ENCODE data around the gene FA2H. TPM values are rescaled to one million over a fixed set of nuclear protein-coding genes. Genes with fewer than 3 reads are reported as not detected.

The FA2H gene
- total and polyA plus RNA-seq, 7 donors = 0.06 to 0.10 (median 0.07) TPM; not detected in 4

- Histone ChIP-seq H3K36me3 (ENCODE audit: insufficient read depth in 1 of 2, low read depth in 1 of 2) (no peaks in the 10 kb centered on the region), H3K27ac (no peak overlapping the region), H3K27me3 (ENCODE audit: insufficient read depth in 3 of 3, low read length in 2 of 3) (peaks cover 0 to 4% (median 2%) of the 10 kb centered on the region in 3 donors), H3K9me3 (no peaks in the 10 kb centered on the region), H3K4me1 (no peaks in the 10 kb centered on the region), H3K4me3 (no peak overlapping the region)
- intact Hi-C loops (cut with DNase I) = no loop called here
- DNase-seq = no peak
- TF ChIP-seq, protein P1, sequence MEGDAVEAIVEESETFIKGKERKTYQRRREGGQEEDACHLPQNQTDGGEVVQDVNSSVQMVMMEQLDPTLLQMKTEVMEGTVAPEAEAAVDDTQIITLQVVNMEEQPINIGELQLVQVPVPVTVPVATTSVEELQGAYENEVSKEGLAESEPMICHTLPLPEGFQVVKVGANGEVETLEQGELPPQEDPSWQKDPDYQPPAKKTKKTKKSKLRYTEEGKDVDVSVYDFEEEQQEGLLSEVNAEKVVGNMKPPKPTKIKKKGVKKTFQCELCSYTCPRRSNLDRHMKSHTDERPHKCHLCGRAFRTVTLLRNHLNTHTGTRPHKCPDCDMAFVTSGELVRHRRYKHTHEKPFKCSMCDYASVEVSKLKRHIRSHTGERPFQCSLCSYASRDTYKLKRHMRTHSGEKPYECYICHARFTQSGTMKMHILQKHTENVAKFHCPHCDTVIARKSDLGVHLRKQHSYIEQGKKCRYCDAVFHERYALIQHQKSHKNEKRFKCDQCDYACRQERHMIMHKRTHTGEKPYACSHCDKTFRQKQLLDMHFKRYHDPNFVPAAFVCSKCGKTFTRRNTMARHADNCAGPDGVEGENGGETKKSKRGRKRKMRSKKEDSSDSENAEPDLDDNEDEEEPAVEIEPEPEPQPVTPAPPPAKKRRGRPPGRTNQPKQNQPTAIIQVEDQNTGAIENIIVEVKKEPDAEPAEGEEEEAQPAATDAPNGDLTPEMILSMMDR (IDR thresholded peaks at IDR 0.05) = no peak
- 80 to 84% (median 82%) methylated on average over 13 of the region's 13 CpGs for WGBS, 3 donors
- ATAC-seq = no peak
Observed at GRCh38 chr16:74718140-74718539, 56.5 kb downstream of the FA2H start.

- H3K36me3 ChIP-seq (ENCODE audit: insufficient read depth in 1 of 2, low read depth in 1 of 2) = no peaks in the 10 kb centered on the region
- peaks cover 0 to 4% (median 2%) of the 10 kb centered on the region in 3 donors for H3K27me3 ChIP-seq (ENCODE audit: insufficient read depth in 3 of 3, low read length in 2 of 3)
- H3K4me1 ChIP-seq = no peaks in the 10 kb centered on the region
- DNase-seq (no peak), ATAC-seq (no peak)
- no peak overlapping the region for H3K4me3 ChIP-seq
- TF ChIP-seq, protein P1 (IDR thresholded peaks at IDR 0.05) = no peak
- H3K27ac ChIP-seq = no peak overlapping the region
- no peaks in the 10 kb centered on the region for H3K9me3 ChIP-seq
- intact Hi-C loops (cut with DNase I) = no loop called here
- WGBS, 3 donors = 71 to 78% (median 74%) methylated on average over 7 of the region's 7 CpGs
Observed at GRCh38 chr16:74717367-74717766, 57.3 kb downstream of the FA2H start.

DNA sequence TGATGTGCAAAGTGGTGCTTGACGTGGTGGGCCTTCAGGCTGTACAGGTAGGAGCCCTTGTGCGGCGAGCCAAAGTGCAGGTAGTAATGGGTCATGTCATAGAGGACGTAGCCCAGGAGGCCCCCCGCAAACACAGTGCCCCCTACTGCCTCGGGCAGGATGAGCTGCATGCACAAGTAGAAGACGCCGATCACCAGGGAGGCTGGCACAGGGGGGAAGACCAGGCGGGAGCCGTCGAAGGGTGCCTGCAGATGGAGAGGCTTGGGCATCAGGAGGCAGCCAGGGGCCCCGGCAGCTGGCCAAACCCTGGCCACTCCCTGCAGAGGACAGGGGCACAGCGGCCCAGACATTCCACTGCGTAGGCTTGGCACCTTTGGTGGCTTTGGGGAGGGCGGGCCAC lies 58.3 kb downstream of the FA2H start:
- ATAC-seq = no peak
- intact Hi-C loops (cut with DNase I) = no loop called here

DNA sequence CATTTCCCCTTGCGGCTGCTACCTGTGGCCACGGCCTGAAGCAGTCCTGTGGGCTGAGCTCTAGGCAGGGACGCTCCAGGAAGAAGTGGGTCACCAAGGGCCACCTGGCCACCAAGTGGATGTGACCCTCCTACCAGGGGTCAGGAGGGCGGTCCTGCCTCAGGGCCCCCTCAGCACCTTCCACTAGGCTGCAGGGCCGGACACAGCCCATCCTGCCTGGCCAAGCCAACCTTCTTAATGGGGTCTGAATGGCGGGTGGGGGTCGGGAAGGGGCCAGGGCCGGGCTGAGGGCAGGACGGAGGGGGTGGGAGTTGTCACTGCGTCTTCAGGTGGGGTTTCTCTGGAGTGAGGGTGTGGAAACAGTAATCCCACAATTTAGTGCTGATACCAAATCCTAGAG lies 60.7 kb downstream of the FA2H start:
- Histone ChIP-seq H3K9me3 (no peaks in the 10 kb centered on the region), H3K27ac (no peak overlapping the region), H3K27me3 (ENCODE audit: insufficient read depth in 3 of 3, low read length in 2 of 3) (no peaks in the 10 kb centered on the region), H3K4me3 (no peak overlapping the region), H3K4me1 (no peaks in the 10 kb centered on the region), H3K36me3 (ENCODE audit: insufficient read depth in 1 of 2, low read depth in 1 of 2) (no peaks in the 10 kb centered on the region)
- DNase-seq (no peak), ATAC-seq (no peak)
- intact Hi-C loops (cut with DNase I) = no loop called here
- 81 to 92% (median 83%) methylated on average over 10 of the region's 10 CpGs for WGBS, 3 donors
- TF ChIP-seq, protein P1 (IDR thresholded peaks at IDR 0.05) = no peak

More for the DNA sequence above, 58.3 kb downstream of the FA2H start:
- Histone ChIP-seq H3K27me3 (ENCODE audit: insufficient read depth in 3 of 3, low read length in 2 of 3) (peaks cover 0 to 2% (median 0%) of the 10 kb centered on the region in 3 donors), H3K4me1 (no peaks in the 10 kb centered on the region), H3K9me3 (no peaks in the 10 kb centered on the region), H3K36me3 (ENCODE audit: insufficient read depth in 1 of 2, low read depth in 1 of 2) (no peaks in the 10 kb centered on the region), H3K27ac (no peak overlapping the region), H3K4me3 (no peak overlapping the region)
- TF ChIP-seq, protein P1 (IDR thresholded peaks at IDR 0.05) = no peak
- WGBS, 3 donors = 76 to 85% (median 79%) methylated on average over 15 of the region's 15 CpGs
- no peak for DNase-seq

DNA sequence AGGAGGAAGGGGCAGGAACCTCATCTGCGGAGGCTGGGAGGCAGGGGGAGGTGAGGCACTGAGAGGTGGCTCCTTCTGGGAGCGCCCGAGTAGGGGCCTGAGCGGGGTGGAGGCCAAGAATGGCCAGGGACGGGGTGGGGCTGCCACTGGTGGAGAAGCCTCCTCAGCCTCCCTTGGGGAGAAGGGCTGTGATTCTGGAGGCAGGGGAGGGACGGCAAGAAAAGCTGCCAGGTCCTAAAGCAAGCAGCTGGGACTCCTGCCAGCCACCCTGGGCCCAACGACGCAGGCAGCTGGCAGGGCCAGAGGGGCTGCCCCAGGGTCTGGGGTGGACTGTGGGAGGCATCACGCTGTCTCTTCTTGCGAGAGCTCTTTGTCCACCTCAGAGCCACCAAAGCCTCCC lies 61.3 kb downstream of the FA2H start:
- ATAC-seq (no peak), DNase-seq (no peak)
- H3K36me3 ChIP-seq (ENCODE audit: insufficient read depth in 1 of 2, low read depth in 1 of 2) = no peaks in the 10 kb centered on the region
- WGBS, 3 donors = 56 to 60% (median 56%) methylated on average over 9 to 10 of the region's 10 CpGs
- TF ChIP-seq, protein P1 (IDR thresholded peaks at IDR 0.05) = no peak
- H3K27me3 ChIP-seq (ENCODE audit: insufficient read depth in 3 of 3, low read length in 2 of 3) = no peaks in the 10 kb centered on the region
- no peak overlapping the region for H3K27ac ChIP-seq
- no peaks in the 10 kb centered on the region for H3K9me3 ChIP-seq
- H3K4me1 ChIP-seq = no peaks in the 10 kb centered on the region
- intact Hi-C loops (cut with DNase I) = no loop called here
- H3K4me3 ChIP-seq = no peak overlapping the region
